Activated T-cell treated with anti-CD3 and anti-CD28 coated beads for 1 hour (primary cell): ENCODE data around the gene RBM12.
"Not testable (repeated sequence)": the region's sequence is repeated elsewhere in the genome, so short reads cannot be mapped to it uniquely, and the experiment has no call there.

ENCODE experiments used
- DNase-seq: peaks from one replicate; pipeline ENCODE4 v3.0.0-alpha.2; 2020; ENCODE audit warnings: low read depth

Gene RBM12

DNA sequence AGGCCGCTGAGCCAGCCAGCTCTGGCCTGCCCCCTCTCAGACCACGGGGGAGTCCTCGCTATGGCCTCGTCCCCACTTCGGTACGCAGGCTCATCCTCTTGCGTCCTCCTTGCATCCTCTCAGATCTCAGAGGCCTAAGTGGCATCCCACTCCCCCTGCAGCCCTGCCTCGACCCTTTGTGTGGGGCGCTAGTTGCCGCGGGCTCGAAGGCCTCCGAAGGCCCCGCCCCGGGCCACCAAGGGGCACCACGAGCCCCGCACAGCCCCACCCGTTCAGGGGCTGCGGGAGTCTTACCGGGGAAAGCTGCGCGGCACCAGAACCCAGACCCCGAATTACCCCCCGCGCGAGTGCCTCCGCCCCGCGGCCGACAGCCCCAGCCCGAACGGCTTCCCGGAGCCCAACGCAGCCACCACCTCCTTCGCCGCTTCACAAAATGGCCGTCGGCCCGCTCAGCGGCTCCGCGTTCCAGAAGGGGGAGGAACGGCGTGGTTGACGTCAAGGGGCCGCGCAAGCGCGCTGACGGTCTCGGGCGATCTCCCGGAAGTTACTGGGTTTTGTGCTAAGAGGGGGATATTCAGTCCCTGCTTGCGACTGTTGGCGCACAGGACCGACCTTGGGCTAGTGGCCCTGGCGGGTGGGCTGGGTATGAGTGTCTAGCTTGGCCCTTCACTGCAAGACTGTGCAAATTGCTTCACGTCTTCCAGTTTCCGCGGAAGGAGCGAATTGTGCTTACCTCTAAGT is at the start of gene RBM12, which contains the start of gene CPNE1:
Gene RBM12 (minus strand): TSS at position 435 of the 741 bp plus-strand sequence. CDS start 9,578 bp downstream, outside the sequence.
Gene CPNE1 (minus strand): TSS at position 435 of the 741 bp plus-strand sequence. CDS start 31,977 bp downstream, outside the sequence.
- DNase-seq: peak; percentile 86

GRCh38 chr20:35714127-35714526 is 49.4 kb upstream of the RBM12 start:
- no peak for DNase-seq

DNA sequence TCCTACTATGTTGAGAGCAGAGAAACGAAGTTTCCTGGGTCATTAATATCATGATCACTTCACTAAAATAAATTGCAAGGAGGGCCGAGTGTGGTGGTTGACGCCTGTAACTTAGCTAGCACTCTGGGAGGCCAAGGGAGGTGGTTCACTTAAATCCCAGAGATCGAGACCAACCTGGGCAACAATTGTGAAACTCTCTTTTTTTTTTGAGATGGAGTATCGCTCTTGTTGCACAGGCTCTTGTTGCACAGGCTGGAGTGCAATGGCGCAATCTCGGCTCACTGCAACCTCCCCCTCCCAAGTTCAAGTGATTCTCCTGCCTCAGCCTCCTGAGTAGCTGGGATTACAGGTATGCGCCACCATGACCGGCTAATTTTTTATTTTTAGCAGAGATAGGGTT is 48.4 kb upstream of the RBM12 start:
- not testable (repeated sequence) for DNase-seq

DNA sequence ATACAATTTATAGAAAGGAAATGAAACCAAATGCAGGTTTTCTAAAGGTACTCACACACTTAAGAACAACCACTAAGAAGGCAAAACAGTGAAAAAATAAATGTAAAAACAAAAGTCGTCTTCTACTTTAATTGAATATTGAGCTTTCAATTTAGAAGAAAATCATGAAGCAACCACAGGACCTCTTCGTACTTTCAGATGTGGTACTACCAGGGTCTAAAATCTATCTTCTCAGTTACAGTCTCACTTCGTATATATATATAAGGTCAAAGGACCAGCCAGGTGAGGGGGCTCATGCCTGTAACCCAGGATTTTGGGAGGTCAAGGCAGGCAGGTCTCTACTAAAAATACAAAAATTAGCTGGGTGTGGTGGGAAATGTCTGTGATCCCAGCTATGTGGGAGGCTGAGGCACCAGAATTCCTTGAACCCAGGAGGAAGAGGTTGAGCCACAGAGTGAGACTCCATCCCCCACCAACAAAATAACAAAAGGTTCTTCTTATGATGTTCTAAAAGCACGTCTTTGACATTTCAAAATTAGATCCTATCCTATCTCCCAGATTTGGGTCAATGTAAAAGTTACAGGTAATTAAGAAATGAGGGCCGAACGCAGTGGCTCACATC is 47.0 kb upstream of the RBM12 start:
- DNase-seq: no peak

- no peak for DNase-seq
These were observed 46.3 kb upstream of the RBM12 start for GRCh38 chr20:35710884-35711587.

- no peak for DNase-seq
These were observed 45.3 kb upstream of the RBM12 start for GRCh38 chr20:35710039-35710438.

GRCh38 chr20:35709259-35709658 is 44.6 kb upstream of the RBM12 start:
- DNase-seq: no peak

- no peak for DNase-seq
These were observed 43.8 kb upstream of the RBM12 start for GRCh38 chr20:35708502-35708901.

DNA sequence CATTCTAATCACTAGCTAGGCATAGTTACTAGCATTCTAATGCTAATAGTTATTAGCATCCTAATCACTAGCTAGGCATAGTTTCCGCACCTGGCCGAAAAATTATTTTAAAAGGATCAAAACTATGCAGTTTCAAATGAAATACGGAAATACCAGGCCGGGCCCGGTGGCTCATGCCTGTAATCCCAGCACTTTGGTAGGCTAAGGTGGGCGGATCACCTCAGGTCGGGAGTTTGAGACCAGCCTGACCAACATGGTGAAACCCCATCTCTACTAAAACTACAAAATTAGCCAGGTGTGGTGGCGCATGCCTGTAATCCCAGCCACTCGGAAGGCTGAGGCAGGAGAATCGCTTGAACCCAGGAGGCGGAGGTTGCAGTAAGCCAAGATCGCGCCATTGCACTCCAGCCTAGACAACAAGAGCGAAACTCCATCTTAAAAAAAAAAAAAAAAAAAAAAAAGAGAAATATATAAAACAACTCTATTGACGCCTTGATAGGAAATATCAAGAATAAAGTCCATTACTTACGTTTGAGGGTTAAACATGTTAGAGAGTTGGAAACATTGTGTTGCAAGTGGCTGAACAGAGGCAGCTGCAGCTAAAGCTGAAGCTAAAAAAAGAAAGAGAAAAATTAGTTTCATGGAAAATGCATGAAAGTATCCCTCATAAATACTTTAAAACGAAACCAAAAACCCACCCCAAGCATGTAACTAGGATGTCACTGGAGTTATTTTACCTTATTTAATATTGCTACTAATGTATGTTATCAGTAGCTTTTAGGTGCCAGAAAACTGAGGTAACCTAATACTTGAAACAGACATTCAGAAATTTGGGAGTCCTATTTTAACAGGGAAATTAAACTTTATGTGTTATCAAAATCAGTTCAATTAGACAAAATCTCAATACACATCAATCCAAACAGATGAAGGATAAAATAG is 42.2 kb upstream of the RBM12 start:
- DNase-seq: not testable (repeated sequence)

GRCh38 chr20:35705894-35706293 is 41.2 kb upstream of the RBM12 start:
- DNase-seq: not testable (repeated sequence)

GRCh38 chr20:35704514-35705261 is 40.0 kb upstream of the RBM12 start:
- DNase-seq: no peak

DNA sequence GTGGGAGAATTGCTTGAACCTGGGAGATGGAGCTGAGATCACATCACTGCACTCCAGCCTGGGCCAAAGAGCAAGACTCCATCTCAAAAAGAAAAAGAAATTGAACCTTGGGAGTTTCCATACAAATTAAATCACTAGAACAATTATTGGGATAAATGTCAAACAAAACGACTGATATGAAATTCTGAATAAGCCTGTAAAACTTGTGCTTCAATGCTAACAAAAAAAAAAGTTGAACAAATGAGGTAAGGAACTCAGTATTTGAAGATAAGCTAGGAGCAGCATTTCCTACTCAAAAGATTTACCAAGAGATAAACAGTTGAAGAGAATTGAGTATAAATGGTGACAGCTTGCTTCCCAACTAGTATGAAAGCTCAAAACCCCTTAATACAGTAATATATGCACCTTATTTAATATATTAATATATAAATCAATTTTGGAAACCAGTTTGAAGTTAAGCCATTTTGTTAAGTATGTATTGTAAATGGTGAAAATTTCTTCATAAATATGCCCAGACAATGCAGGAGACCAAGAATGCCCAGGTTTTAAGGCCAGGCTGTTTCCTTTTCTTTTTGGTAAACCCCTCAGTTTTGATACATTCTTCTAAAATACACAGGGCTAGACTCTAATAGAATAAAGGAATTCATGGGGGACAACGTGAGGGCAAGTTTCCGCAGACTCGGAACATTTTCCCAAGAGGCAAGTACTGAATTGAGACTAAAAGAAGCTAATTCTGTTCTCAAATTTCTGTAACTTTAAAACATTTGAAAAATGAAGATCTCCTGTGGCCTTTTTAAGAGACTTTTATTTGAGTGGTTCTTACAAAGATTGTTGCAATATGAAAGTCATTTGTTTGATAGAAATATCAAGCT is 38.4 kb upstream of the RBM12 start:
- DNase-seq: no peak

DNA sequence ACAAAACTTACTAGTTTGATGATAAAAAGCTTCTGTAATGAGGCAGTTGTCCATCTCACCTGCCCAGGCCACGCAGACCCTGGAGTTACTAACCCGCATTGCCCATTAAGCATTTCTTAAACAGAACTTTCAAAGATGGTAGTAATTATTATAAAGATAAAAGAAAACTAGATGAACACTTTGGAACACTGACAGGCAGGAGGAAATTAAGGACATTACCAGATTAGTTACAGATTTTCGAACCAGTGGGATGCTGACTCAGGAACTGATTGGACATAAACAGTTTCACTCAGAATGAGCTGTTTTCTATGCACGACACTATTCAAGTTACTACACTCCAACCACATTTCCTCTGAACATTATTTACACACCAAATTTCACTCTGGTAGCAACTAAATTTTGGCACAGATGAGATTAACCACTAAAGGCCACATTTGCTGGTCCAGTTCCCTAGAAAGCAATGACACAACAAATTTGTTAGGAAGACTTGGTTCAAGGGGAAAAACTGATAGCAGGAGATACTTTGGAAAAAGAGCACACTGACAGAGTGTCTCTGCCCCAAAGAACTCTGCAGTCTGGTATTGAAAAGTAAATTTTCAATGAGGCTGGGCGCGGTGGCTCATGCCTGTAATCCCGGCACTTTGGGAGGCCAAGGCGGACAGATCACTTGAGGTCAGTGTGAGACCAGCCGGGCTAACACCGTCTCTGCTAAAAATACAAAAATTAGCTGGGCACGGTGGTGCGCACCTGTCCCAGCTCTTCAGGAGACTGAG is 37.5 kb upstream of the RBM12 start:
- DNase-seq: no peak

DNA sequence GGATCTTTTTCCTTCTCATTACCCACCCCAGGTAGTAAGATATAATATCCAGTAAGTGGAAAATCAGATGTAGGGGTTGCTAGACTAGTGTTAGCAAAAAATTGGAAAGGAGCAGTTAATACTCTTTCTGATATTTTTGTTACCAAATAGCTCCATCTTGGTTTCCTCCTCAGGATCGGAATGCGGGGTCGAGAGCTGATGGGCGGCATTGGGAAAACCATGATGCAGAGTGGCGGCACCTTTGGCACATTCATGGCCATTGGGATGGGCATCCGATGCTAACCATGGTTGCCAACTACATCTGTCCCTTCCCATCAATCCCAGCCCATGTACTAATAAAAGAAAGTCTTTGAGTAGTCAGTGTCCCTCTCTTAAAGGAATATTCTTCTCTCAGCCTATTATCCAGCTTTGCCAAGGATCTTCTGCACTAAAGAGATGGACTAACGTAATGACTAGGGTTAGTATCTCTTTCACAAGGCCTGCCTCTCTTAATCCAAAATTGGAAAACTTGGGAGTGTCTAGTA is 36.0 kb upstream of the RBM12 start:
- DNase-seq: no peak

DNA sequence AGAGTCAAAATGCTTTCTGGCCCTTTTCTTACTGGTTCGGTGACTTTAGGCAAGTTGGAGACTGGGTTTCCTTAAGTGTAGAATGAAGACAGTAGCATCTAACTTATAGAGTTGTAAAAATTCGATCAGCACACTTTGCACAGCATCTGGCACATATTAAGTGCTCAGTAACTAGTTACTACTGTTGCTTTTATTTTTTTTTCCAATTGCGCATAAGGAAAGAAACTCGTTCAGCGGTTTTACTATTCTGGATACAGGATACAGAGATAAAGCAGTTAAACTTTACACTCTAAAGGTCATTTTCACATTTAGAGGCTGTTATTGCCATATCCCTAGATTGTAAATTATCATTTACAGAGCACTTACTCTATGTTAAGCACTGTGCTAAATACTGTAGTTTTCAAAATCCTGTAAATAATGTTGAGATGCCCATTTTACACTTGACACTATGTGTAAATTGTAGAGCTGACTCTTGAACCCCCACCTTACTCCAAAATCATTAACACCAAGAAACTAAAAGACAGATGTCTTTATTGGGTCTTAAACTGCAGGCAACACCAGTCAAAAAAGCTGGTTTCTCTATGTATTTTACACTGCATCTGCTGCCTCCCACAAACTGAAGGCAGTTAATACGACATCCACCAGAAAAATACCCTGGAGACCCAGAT is 35.4 kb upstream of the RBM12 start:
- no peak for DNase-seq

DNA sequence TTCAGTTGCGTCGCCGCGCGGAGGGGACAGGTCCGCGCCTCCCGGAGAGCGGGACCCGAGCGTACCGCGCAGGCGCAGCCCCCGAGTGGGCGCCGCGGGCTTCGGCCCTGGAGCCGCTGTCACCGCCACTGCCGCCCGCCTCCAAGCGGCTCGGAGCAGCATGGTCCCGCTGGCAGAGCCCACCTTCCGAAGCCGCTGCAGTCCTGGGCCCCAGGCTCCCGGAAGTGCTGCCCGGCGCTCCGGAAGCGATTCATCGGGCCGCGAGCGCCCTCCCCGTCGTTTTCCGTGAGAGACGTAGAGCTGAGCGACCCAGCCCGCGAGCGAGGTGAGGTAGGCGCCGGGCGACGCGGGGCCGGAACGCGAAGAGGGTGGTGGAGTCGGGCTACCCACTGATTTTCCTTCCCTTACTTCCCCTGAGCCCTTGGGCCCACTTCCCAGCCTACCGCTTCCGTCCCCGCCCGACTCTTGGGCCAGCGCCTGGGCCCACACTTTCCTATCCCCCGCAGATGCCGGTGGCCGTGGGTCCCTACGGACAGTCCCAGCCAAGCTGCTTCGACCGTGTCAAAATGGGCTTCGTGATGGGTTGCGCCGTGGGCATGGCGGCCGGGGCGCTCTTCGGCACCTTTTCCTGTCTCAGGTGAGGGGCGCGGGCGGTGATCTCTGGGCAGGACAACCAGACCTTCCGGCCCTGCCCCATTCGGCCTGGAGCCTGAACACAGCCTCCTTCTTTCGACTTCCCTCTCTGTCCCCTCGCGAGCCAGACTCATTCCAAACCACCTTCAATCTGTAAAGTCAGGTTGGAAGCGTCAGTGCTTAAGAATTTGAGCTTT is 34.6 kb upstream of the RBM12 start, which contains the start of the genes NFS1 and ROMO1:
Gene NFS1 (minus strand): TSS at position 226 of the 830 bp plus-strand sequence. CDS start 64 bp downstream, at position 162.
Gene ROMO1 (plus strand): TSS at position 279 of the 830 bp plus-strand sequence. CDS start 228 bp downstream, at position 507.
- peak; percentile 82 for DNase-seq
